OCI-LY7 (cell line): ENCODE measurements around the gene UBE2L3.

ENCODE experiments used
- CTCF ChIP-seq: fragments of 200-600 bp; sonication (generic); conservative IDR thresholded peaks from 2 replicates; pipeline ENCODE4 v1.5.1; 2014; ENCODE audit warnings: mild to moderate bottlenecking, antibody characterized with exemption, low read length, moderate library complexity, mixed read lengths
- EZH2phosphoT487 ChIP-seq: fragments of 200-600 bp; sonication (generic); IDR thresholded peaks from 2 replicates; pipeline ENCODE4 v1.6.1; 2018; ENCODE audit warnings: low read depth, borderline replicate concordance, mild to moderate bottlenecking, mixed run types, antibody characterized with exemption, low read length, moderate library complexity, mixed read lengths

DNA sequence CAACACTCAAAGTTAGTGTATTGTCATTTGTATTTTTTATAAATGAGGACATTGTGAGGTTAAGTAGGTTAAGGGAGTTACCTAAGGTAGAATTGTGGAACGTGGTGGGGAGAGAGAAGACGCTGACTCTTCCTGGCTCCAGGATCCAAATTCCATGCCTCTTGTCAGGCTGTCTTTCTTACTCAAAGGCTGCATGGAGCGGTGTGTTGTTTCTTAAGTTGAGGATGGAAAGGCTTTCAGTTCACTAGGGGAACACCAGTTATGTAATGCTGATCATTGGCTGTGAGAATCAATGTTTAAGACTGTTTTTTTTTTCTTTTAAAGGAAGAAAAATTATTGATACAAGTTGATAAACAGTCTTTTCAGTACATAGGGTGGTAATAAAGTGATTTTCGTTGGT lies 2.9 kb downstream of the UBE2L3 start:
- TF ChIP-seq CTCF, result no peak
- TF ChIP-seq EZH2phosphoT487, result no peak
